Brain pericyte (primary cell): ENCODE results near the gene EWSR1.
A peak's percentile ranks its signal among the peaks of the same experiment; 100 is the strongest.
"Not testable (repeated sequence)": the region's sequence is repeated elsewhere in the genome, so short reads cannot be mapped to it uniquely, and the experiment has no call there.

Source experiments
- DNase-seq: peaks from one replicate; pipeline ENCODE4 v3.0.0-alpha.2; 2012; ENCODE audit warnings: low read depth, low spot score

The EWSR1 gene

DNA sequence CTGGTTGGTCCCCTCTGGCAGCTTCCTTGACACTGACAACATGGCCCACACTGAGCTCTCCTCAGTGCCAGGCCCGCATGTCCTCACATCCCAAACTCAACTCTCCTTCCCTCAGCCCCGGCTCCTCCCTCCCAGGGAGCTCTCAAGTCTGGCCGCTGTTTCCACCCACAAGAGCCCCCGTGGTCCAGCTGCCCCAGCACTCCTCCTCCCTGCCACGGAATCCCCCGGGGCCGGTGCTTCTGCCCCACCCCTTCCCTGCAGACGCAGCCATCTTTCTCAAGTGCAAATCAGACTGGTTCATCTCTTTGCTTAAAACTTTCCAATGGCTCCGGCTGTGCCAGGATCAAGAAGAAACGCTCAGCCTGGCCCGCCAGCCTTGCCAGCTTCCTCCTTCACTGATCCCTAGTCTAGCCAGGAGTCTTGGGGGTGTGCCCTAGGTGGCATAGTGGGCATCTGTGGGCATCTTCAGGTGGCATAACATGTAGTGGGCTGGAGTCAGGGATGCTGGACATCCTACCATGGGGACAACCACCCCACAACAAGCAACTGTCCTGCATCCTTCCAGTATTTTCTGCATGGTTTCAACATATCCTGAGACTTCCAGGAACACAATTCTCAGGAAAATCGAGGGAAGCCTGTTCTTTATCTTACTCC, 69.7 kb downstream of the EWSR1 start:
- no peak for DNase-seq

DNA sequence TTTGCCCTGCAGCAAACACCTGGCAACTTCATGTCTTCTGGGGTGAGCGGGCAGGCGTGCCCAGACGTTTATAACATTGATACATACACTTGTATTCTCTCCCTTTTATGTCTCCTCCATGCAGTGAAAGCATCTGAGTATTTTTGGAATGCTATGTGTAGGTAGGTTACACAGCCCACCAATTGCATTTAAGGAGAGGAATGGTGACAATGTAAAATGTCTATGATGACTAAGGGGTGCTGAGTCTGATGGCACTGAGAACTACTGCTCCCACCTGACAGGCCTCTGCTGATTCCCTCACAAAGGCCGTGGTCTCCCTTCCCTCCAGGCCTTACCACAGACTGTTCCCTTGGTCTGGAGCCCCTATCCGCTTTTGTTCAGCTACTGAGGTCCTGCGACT, 70.3 kb downstream of the EWSR1 start:
- no peak for DNase-seq

DNA sequence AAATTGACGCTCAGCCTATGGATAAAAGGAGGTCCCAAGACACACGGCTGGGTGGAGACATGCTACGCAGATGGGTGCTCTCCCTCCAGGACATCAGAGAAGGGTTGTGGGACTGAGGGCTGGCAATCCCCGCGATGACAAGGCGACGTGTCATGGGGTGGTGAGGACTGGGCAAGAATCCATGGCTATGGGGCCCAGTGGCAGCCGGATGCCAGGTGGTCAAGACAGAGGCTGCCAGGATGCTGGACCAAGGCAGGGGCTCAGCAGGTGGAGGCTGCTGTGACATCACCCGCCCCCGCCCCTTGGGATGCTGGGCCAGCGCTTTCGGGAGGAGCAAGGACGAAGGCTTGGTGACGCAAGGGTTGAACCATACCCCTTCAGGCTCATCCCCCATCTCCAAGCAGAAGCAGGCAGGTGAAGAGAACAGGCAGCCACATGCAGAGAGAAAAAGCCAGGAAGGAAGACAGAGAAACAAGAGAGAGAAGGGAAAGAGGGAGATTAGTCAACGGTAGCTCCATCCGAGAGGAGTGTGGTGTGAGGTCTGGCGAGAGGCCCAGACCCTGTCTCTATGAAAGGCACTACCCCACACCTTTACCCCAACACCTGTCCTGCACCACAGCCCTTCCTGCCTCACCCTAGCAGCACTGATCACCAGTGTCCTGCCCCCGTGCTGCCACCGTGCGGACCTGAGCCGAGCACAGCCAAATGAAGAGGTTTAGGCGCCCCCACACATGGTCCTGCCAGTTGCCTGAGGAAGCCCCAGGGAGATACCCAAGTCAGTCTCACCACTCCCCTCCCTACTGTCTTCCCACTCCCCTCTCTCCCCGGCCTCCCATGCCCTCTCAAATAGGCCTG, 71.5 kb downstream of the EWSR1 start:
- no peak for DNase-seq

GRCh38 chr22:29340566-29340965, 72.5 kb downstream of the EWSR1 start:
- DNase-seq: no peak

GRCh38 chr22:29341056-29341848, 73.2 kb downstream of the EWSR1 start:
- DNase-seq: no peak

DNA sequence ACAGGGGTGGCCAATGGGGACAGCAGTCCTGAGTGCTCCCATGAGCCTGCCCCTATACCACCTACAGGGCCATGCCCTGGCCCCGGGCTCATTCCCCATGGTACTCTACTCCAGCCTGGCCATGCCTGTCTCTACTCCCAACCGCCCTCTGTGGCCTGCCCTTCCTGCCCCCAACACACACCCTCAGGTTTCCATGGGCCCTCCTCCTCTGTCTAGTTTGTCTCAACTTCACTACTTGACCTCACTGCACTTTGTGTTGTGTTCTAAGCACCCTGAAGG, 73.7 kb downstream of the EWSR1 start:
- DNase-seq: no peak

DNA sequence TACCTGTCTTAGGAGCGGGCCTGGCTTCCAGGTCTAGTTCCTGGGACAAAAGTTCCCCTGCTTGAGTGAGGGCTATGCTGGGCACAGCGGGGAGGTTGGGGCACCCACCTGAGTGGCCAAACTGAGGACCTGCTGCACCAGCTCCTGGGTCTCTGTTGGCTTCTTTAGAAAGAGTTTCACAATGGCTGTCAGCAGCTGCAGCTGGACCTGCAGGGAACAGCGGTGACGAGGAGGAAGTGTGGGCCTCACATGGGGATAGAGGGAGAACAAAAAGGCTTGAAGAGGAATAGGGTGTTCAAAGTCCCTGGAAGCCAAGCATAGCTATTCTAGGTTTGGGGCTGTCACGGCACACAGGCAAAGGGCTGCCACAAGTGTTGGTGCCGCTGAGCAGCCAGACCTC, 74.1 kb downstream of the EWSR1 start:
- no peak for DNase-seq

DNA sequence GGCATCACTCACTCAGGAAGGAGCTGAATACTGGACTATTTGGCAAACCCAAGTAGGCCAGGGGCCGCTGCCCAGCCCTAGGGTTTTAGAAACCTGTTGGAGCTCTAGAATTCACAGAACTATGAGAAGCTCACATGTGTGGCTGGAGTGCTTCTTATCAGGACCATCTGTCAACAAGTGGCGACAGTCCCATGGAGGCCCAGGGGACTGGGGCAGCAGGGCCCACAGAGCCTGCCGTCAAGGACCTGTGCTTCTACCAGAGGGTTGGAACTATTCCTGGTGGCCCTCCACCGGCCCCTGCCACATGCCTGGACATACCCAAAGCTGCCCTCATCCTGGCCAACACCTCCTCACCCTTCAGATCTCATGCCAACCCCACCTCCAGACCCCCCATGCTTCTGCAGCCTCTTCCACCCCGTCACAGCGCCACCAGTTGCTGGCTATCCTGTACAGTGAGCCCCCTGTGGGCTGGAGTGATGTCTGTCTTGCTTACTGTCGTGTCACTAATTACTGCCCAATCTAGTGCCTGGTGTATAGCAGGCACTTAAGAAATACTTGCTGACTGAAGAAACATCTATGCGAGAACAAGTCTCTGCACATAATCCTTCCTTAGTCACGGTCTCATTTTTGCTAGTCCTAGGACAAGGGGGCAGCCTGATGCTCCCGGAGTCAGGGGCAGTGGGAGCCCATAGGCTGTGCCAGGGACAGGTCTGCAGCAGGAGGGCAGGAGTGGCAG, 74.7 kb downstream of the EWSR1 start:
- no peak for DNase-seq

DNA sequence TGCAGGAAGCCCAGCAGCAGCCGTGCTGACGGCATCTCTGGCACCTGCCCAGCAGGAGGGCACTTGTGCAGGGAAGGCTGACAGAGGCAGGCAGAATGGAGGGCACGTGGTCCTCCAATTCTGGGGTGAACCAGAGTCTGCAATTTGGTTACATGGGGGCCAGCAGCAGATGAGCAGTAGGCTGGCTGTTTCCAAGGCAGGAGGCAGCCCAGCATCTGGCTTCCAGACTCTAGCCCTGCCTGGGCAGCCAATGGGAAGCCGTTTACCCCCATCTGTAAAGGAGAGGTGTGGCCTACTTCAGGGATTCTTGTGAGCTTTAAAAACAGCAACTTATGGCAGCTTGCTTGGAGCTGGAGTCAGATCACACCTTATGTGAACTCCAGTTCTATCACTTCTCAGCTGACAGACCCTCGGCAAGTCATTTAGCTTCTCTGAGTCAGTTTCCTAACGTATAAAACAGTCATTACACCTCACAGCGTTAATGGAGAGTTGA, 75.3 kb downstream of the EWSR1 start:
- DNase-seq: no peak

- DNase-seq: peak; percentile 29
Measured at GRCh38 chr22:29344137-29344536, 76.1 kb downstream of the EWSR1 start.

DNA sequence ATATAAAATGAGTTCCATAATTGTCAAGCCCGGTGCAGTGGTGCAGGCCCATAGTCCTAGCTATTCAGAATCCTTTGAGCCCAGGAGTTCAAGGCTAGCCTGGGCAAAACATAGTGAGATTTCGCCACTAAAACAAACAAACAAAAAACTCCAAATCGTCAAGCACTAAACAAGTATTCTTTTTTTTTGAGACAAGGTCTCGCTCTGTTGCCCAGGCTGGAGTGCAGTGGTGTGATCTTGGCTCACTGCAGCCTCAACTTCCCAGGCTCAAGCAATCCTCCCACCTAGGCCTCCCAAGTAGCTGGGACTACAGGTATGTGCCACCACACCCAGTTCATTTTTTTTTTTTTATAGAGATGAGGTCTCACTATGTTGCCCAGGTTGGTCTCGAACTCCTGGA, 76.8 kb downstream of the EWSR1 start:
- DNase-seq: not testable (repeated sequence)

- no peak for DNase-seq
Measured at GRCh38 chr22:29345932-29346331, 77.9 kb downstream of the EWSR1 start.

DNA sequence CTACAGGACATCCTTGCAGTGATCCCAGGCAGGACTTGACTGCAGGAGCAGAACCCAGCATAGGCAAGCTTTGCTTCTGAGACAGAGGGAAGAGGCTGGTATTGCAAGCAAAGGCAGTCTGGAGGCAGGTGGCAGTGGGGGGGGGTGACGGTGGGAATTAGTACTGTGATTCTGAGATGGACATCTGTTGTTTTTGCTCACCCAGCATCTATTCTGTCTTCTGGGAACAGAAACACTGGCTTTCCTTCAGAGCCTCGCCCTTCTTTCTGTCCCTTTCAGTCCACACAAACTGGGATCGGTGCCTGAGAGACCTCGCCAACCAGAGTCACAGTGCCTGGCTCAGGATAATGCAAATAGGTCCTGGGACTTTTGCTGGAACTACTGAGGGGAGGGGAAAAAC, 78.6 kb downstream of the EWSR1 start:
- DNase-seq: no peak

DNA sequence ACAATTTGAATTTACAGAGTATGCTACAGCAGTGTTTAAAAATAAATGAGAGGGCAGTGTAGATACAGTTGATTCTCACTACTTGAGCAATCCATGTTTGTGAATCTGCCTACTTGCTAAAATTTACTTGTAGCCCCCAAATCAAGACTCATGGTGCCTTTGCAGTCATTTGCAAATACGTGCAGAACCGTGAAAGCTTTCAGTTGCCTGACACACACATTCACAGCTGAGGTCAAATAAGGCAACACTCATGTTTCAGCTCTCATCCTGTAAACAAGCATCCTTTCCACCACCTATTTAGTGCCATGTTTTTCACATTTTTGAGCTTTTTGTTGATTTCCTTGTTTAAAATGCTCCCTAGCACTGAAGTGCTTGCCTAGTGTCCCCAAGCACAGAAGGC, 80.0 kb downstream of the EWSR1 start:
- no peak for DNase-seq

DNA sequence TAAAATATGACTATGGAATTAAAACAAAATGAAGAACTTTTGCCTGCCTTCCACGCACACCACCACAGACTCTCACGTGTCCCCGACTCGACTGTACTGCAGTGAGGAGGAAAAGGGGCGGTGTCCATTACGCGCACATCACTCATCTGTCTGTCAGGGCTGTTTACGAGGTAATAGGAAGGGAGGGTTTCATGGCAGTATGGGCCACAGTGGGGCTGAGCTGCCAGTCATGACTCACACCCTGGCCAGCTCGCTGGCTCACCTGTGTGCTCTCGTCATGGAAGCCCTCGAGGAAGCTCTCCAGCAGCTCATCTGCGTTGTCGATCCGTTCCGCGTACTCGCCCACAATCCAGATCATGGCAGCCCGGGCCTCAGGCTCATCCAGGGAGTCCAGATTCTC, 80.9 kb downstream of the EWSR1 start:
- DNase-seq: no peak
